ENCODE measurements around the gene BPIFB2. TPM values are rescaled to one million over a fixed set of nuclear protein-coding genes. Genes with fewer than 3 reads are reported as not detected.
A peak's percentile ranks its signal among the peaks of the same experiment; 100 is the strongest.

BPIFB2 gene
- polyA plus RNA-seq, 3 donors = not detected

DNA sequence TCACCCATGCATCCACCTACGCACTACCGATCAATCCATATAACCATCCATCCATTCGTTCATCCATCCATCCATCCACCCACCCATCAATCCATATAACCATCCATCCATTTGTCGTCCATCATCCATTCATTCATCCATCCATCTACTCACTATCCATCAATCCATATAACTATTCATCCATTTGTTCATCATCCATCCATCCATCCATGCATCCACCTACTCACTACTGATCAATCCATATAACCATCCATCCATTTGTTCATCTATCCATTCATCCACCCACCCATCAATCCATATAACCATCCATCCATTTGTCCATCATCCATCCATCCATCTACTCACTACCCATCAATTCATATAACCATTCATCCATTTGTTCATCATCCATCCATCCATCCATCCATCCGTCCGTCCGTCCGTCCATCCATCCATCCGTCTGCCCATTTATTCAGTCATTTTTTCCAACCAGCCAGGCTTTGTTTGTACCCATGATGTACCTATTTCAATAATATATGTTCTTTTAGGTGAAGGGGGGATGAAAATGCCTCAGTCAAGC lies 17.9 kb downstream of the BPIFB2 start:
- no peak overlapping the region for H2AFZ ChIP-seq (ENCODE audit: insufficient read depth, low read depth, low read length, poor library complexity, severe bottlenecking)
- Mint-ChIP-seq H3K27ac (no peak overlapping the region), H3K36me3 (no peaks in the 10 kb centered on the region), H3K4me3 (no peak overlapping the region), H3K9me3 (no peaks in the 10 kb centered on the region), H3K27me3 (ENCODE audit: low read depth in 3 of 3) (peaks cover 0 to 2% (median 0%) of the 10 kb centered on the region in 3 donors), H3K4me1 (no peaks in the 10 kb centered on the region)
- no peaks in the 10 kb centered on the region for H3K27me3 ChIP-seq (ENCODE audit: control insufficient read depth in 2 of 2, insufficient read depth in 2 of 2, low read length in 2 of 2)
- DNase-seq = no peak
- WGBS (ENCODE audit: insufficient coverage) = 91% methylated on average over 4 of the region's 9 CpGs
- no peaks in the 10 kb centered on the region for H3K79me2 ChIP-seq (ENCODE audit: insufficient read depth, low read length)
- H3K4me2 ChIP-seq (replicated peaks; ENCODE audit: extremely low read depth, low read length, poor library complexity, severe bottlenecking) = no peak overlapping the region
- H4K20me1 ChIP-seq (ENCODE audit: insufficient read depth, low read length) = no peaks in the 10 kb centered on the region
- no peaks in the 10 kb centered on the region for H3K36me3 ChIP-seq (replicated peaks in 1 of 2; ENCODE audit: control insufficient read depth in 1 of 2, insufficient read depth in 2 of 2, low read length in 2 of 2)
- intact Hi-C loops (cut with micrococcal nuclease) = no loop called here
- no peaks in the 10 kb centered on the region for H3K9me3 ChIP-seq (replicated peaks in 1 of 2; ENCODE audit: control insufficient read depth in 1 of 2, insufficient read depth in 1 of 2, low read length in 2 of 2)
- no peak overlapping the region for H3K27ac ChIP-seq (ENCODE audit: low read depth in 1 of 2, low read length in 2 of 2)
- no peaks in the 10 kb centered on the region for H3K4me1 ChIP-seq (ENCODE audit: control insufficient read depth in 1 of 2, insufficient read depth in 2 of 2, low read length in 2 of 2)
- H3K4me3 ChIP-seq (replicated peaks in 1 of 3; ENCODE audit: low read depth in 2 of 3, low read length in 3 of 3) = no peak overlapping the region
- H3K9ac ChIP-seq (ENCODE audit: insufficient read depth, low read length, poor library complexity, severe bottlenecking) = no peak overlapping the region
- TF ChIP-seq, protein P1, sequence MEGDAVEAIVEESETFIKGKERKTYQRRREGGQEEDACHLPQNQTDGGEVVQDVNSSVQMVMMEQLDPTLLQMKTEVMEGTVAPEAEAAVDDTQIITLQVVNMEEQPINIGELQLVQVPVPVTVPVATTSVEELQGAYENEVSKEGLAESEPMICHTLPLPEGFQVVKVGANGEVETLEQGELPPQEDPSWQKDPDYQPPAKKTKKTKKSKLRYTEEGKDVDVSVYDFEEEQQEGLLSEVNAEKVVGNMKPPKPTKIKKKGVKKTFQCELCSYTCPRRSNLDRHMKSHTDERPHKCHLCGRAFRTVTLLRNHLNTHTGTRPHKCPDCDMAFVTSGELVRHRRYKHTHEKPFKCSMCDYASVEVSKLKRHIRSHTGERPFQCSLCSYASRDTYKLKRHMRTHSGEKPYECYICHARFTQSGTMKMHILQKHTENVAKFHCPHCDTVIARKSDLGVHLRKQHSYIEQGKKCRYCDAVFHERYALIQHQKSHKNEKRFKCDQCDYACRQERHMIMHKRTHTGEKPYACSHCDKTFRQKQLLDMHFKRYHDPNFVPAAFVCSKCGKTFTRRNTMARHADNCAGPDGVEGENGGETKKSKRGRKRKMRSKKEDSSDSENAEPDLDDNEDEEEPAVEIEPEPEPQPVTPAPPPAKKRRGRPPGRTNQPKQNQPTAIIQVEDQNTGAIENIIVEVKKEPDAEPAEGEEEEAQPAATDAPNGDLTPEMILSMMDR (IDR thresholded peaks at IDR 0.05) = no peak

DNA sequence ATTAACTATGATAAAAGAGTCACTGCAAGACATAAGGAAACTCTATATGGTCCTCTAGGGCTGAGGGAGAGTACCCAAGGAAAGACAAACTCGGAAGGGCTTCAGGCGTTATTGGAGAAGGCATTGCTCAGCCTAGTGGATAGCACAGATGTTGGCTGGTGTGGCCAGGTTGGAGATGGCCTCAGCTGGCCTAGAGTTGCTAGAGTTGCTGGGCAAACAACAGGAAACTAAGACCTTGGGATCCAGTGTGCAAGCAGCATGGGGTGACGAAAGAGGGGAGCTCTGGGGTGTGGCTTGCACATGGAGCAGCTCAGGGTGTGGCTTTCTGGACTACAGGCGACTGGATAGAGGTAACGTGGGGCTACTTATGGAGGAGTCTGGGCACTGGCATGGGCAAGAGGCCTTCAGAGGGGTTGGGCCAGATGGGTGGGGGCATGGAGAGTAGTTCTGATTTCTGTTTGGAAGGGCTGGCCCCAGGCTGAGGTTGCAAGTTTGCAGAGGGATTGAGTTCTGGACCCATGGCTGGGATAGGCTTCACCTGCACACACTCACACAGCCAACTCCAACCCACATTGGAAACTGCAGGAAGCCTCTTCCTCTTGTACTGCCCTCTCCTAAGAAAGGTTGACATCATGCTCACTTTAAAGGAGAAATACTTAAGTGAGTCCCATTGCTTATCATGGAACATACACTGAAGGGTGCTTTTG lies 18.7 kb downstream of the BPIFB2 start:
- peak overlapping the region in 1 of 7 donors; percentile 50 for H3K27ac Mint-ChIP-seq
- Histone ChIP-seq H4K20me1 (ENCODE audit: insufficient read depth, low read length) (no peaks in the 10 kb centered on the region), H3K27ac (ENCODE audit: low read depth in 1 of 2, low read length in 2 of 2) (no peak overlapping the region), H3K79me2 (ENCODE audit: insufficient read depth, low read length) (no peaks in the 10 kb centered on the region), H3K9ac (ENCODE audit: insufficient read depth, low read length, poor library complexity, severe bottlenecking) (no peak overlapping the region), H2AFZ (ENCODE audit: insufficient read depth, low read depth, low read length, poor library complexity, severe bottlenecking) (no peak overlapping the region), H3K9me3 (replicated peaks in 1 of 2; ENCODE audit: control insufficient read depth in 1 of 2, insufficient read depth in 1 of 2, low read length in 2 of 2) (no peaks in the 10 kb centered on the region), H3K4me3 (replicated peaks in 1 of 3; ENCODE audit: low read depth in 2 of 3, low read length in 3 of 3) (no peak overlapping the region), H3K36me3 (replicated peaks in 1 of 2; ENCODE audit: control insufficient read depth in 1 of 2, insufficient read depth in 2 of 2, low read length in 2 of 2) (no peaks in the 10 kb centered on the region), H3K4me1 (ENCODE audit: control insufficient read depth in 1 of 2, insufficient read depth in 2 of 2, low read length in 2 of 2) (no peaks in the 10 kb centered on the region), H3K27me3 (ENCODE audit: control insufficient read depth in 2 of 2, insufficient read depth in 2 of 2, low read length in 2 of 2) (no peaks in the 10 kb centered on the region), H3K4me2 (replicated peaks; ENCODE audit: extremely low read depth, low read length, poor library complexity, severe bottlenecking) (no peak overlapping the region)
- 66% methylated on average over 4 of the region's 5 CpGs for WGBS (ENCODE audit: insufficient coverage)
- H3K4me3 Mint-ChIP-seq = no peak overlapping the region
- H3K27me3 Mint-ChIP-seq (ENCODE audit: low read depth in 3 of 3) = peaks cover 0 to 2% (median 0%) of the 10 kb centered on the region in 3 donors
- H3K9me3 Mint-ChIP-seq = no peaks in the 10 kb centered on the region
- no peaks in the 10 kb centered on the region for H3K4me1 Mint-ChIP-seq
- DNase-seq = no peak
- H3K36me3 Mint-ChIP-seq = no peaks in the 10 kb centered on the region
- TF ChIP-seq, protein P1 (IDR thresholded peaks at IDR 0.05) = no peak
- intact Hi-C loops (cut with micrococcal nuclease) = no loop called here

Measured in CD14-positive monocyte (primary cell).